Skeletal muscle tissue (tissue), 4 donors: ENCODE measurements around the gene SYNPO. TPM values are rescaled to one million over a fixed set of nuclear protein-coding genes. Genes with fewer than 3 reads are reported as not detected.

Source experiments
- H3K27ac ChIP-seq: one replicate; pipeline ENCODE4 v1.7.0; 2013; ENCODE audit warnings: mild to moderate bottlenecking, low read depth, low read length, inconsistent platforms
- H3K27me3 ChIP-seq, 3 donors: one replicate each; pipeline ENCODE4 v1.7.0; 2013; ENCODE audit warnings: low read length in 3 of 3; ENCODE audit not compliant: control insufficient read depth in 3 of 3, insufficient read depth in 3 of 3
- H3K36me3 ChIP-seq, 3 donors: one replicate each; pipeline ENCODE4 v1.7.0; 2013; ENCODE audit warnings: low read length in 3 of 3; ENCODE audit not compliant: control insufficient read depth in 3 of 3, insufficient read depth in 3 of 3
- H3K4me1 ChIP-seq, 3 donors: one replicate each; pipeline ENCODE4 v1.7.0; 2013; ENCODE audit warnings: low read length in 3 of 3, mild to moderate bottlenecking in 3 of 3; ENCODE audit not compliant: control insufficient read depth in 3 of 3, insufficient read depth in 3 of 3
- H3K4me3 ChIP-seq, 3 donors: one replicate each; pipeline ENCODE4 v1.7.0; 2013; ENCODE audit warnings: low read length in 3 of 3
- H3K9ac ChIP-seq, 3 donors: one replicate each; pipeline ENCODE4 v1.7.0; 2013; ENCODE audit warnings: low read length in 3 of 3, mild to moderate bottlenecking in 3 of 3, moderate library complexity in 2 of 3, low read depth in 1 of 3
- H3K9me3 ChIP-seq, 3 donors: one replicate each; pipeline ENCODE4 v1.7.0; 2013; ENCODE audit warnings: low read length in 3 of 3; ENCODE audit not compliant: control insufficient read depth in 3 of 3
- total RNA-seq: library from RNA; depleted of rRNA; stranded (reverse); fragments of >200 nt; gene quantifications from one replicate; pipeline ENCODE4 v1.2.3, GENCODE V29; 2014
- donor health status: Osteomylitis.

SYNPO gene
- total RNA-seq, 1 donor from 2014 or later, result 6.3 TPM

DNA sequence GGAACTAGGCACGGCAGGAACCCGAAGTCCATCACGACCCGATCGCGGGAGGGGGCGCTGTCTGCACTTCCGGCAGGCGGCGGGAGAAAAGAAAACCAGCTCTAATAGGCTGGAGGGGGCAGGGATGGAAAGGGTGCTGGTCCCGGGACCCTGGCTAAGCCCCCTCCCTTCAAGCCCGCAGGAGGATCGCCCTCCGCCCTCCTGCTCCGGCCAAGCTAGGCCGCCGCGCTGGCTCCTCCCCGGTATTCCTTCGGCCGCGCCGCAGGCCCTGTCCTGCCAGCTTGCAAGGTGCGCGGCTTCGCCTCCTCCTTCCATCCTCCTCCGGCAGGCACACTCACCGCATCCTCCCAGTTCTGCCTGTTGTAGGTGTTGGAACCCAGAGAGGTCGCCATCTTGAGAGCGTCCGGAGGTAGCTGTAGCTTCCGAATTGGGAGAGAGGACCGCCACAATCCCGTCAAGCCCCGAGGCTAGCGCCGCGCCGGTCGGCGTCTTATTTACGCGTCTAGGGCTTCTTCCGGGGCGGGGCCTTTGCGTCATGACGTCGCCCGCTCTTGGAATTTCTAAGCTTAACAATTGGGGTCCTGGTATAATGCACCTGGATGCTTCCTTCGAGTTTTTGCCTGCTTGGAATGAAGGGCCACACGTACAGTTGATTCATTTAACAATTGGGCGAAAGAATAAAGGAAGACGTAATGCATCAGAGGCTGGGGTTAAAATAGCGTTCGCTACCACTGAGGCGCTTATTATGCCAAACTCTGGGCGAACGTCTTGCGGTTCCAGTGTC lies 60.3 kb downstream of the SYNPO start, which contains the start of gene RBM22:
Gene RBM22, minus strand, starts transcription at position 469 of the 784 bp plus-strand sequence. Its CDS starts 77 bp downstream, at position 392.
- Histone ChIP-seq H3K27ac (peak within 1 kb of the TSS; percentile 96), H3K36me3 (peaks cover 27 to 31% (median 29%) of the 10 kb centered on the region in 3 donors), H3K9ac (peak within 1 kb of the TSS; percentile 93 to 99 (median 98)), H3K27me3 (no peaks in the 10 kb centered on the region), H3K9me3 (no peaks in the 10 kb centered on the region), H3K4me1 (peaks cover 12 to 18% (median 12%) of the 10 kb centered on the region in 3 donors), H3K4me3 (peak within 1 kb of the TSS; percentile 96 to 99 (median 98))

DNA sequence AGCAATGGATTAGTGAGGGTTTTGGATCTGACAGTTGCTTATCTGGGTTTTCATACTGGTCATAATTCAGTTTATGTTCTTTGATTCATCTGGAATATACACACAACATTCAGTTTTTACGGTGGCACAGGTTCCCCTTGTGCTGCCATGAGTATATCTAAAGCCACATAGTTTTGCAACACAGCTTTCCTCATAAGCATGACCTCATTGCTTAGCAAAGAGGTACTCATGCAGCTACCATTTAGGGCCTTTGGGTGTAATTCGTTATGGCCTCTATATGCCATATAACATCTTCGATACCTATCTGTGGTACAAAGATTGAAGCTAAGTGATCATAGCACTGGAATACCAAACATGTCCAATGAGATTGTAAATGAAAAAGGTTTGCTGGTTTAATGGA lies 63.3 kb downstream of the SYNPO start:
- peaks cover 12 to 16% (median 12%) of the 10 kb centered on the region in 3 donors for H3K4me1 ChIP-seq
- no peak overlapping the region for H3K27ac ChIP-seq
- H3K9me3 ChIP-seq, result no peaks in the 10 kb centered on the region
- H3K9ac ChIP-seq, result no peak overlapping the region
- H3K36me3 ChIP-seq, result peaks cover 4 to 10% (median 4%) of the 10 kb centered on the region in 3 donors
- H3K27me3 ChIP-seq, result no peaks in the 10 kb centered on the region
- H3K4me3 ChIP-seq, result no peak overlapping the region

- Histone ChIP-seq H3K27me3 (no peaks in the 10 kb centered on the region), H3K4me3 (no peak overlapping the region), H3K9ac (no peak overlapping the region), H3K36me3 (peaks cover 12 to 30% (median 25%) of the 10 kb centered on the region in 3 donors), H3K27ac (no peak overlapping the region), H3K4me1 (no peaks in the 10 kb centered on the region), H3K9me3 (no peaks in the 10 kb centered on the region)
Measured at GRCh38 chr5:150706776-150707390, 66.4 kb downstream of the SYNPO start.

Other genes starting within 250 kb of the SYNPO start
- gene CD74, start 227.8 kb upstream of the SYNPO start, total RNA-seq, result 63.2 TPM
- 6,829 TPM for gene RPS14, start 190.9 kb upstream of the SYNPO start, total RNA-seq
- gene NDST1, start 132.5 kb upstream of the SYNPO start, total RNA-seq, result 19.3 TPM
- 4.7 TPM for gene MYOZ3, start 20.6 kb downstream of the SYNPO start, total RNA-seq
- gene RBM22, start 60.4 kb downstream of the SYNPO start, total RNA-seq, result 18.8 TPM
- gene DCTN4, start 118.4 kb downstream of the SYNPO start, total RNA-seq, result 45.9 TPM
- gene SMIM3, start 138.1 kb downstream of the SYNPO start, total RNA-seq, result 8.4 TPM
- not detected for gene IRGM, start 205.9 kb downstream of the SYNPO start, total RNA-seq